GF-D8 (cell line): ENCODE data around the gene PIGU.
"Not testable (repeated sequence)": the region's sequence is repeated elsewhere in the genome, so short reads cannot be mapped to it uniquely, and the experiment has no call there.

ENCODE experiments used
- DNase-seq: peaks from one replicate; lab custom pipeline; 2025; lab: John Stamatoyannopoulos, UW

Gene PIGU

GRCh38 chr20:34621383-34622367 is 55.2 kb downstream of the PIGU start:
- no peak for DNase-seq

DNA sequence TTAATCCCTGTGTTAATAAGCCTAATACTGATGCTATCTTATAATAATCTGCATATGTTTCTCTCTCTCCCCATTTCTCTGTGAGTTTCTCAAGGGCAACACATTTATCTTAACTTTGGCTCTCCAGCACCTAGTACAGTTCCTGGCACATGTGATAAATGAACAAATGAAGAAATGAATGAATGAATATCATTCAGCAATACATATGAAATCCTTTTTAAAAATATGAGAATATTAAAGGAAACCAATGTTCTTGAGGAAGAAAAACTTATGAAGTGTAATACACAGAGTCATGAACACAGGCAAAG is 55.9 kb downstream of the PIGU start:
- no peak for DNase-seq

GRCh38 chr20:34618676-34619075 is 58.2 kb downstream of the PIGU start:
- peak; percentile 23 for DNase-seq

GRCh38 chr20:34616913-34617312 is 60.0 kb downstream of the PIGU start:
- not testable (repeated sequence) for DNase-seq

GRCh38 chr20:34615477-34615876 is 61.4 kb downstream of the PIGU start:
- no peak for DNase-seq

GRCh38 chr20:34611976-34612375 is 64.9 kb downstream of the PIGU start:
- DNase-seq, result not testable (repeated sequence)

DNA sequence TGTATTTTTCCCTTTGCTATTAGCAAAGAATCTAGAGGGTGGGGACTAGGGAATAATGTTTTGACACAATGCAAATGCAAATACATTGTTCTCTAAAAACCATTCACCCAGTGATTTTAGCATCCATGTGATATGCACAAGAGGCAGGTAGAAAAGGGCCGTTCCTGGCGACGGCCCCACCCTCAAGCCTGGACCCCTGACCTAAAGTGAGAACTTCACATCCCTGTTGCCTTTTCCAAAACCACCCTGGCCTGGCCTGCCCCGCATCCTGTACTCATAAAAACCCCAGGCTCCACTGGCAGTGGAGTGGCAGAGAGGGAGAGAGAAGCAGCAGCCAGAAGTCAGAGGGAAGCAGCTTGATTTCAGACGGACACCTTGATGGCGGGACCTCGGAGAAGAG is 69.8 kb downstream of the PIGU start:
- DNase-seq, result no peak

- DNase-seq, result no peak
Measured at GRCh38 chr20:34604980-34605788, 71.7 kb downstream of the PIGU start.

DNA sequence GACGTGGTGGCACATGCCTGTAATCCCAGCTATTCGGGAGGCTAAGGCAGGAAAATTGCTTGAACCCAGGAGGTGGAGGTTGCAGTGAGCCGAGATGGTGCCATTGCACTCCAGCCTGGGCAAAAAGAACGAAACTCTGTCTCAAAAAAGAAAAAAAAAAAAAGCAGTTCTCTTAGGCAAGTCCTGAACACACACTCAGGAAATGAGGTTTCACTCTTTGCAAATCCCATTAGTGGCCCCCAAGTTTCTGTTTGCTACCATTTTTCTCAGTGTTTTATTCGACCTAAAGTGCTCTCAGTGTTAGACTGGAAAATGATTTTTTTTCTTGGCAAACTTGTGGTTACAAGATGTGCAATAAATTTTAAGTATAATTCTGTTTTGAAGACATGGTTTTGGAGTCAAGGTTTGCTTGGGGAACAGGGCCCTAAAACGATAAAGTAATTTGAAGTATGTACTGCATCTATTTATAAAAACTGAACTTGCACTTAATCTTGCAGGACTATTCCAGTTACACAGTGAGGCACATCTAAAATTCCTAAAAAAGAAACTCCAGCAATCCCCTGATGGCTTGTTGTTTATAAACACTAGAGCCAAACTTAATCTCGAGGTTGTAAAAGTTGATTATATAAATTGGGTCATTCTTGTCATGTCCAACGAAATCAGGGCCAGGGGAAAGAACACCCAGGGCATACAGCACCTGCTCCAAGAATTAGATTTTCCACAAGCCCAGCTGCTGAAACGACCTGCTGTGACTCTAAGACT is 75.8 kb downstream of the PIGU start:
- DNase-seq, result no peak

GRCh38 chr20:34595377-34596184 is 81.3 kb downstream of the PIGU start:
- DNase-seq, result no peak

- no peak for DNase-seq
Measured at GRCh38 chr20:34586488-34587163, 90.3 kb downstream of the PIGU start.

DNA sequence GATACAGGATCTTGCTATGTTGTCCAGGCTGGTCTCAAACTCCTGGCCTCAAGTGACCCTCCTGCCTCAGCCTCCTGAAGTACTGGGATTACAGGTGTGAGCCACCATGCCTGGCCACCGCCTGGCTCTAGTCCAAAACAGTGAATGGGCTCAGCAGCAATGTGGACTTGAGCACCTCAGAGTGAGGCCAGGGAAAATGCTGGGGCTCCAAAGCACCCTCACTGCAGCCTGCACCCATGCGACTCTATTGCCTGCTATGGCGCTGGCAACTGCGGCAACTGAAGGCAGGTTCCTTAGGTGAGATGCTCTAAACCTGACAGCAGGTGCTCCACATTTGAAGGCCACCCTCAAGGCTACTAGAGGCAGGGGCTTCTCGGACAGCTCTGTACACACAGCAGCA is 91.9 kb downstream of the PIGU start:
- no peak for DNase-seq

- no peak for DNase-seq
Measured at GRCh38 chr20:34583544-34583943, 93.3 kb downstream of the PIGU start.

DNA sequence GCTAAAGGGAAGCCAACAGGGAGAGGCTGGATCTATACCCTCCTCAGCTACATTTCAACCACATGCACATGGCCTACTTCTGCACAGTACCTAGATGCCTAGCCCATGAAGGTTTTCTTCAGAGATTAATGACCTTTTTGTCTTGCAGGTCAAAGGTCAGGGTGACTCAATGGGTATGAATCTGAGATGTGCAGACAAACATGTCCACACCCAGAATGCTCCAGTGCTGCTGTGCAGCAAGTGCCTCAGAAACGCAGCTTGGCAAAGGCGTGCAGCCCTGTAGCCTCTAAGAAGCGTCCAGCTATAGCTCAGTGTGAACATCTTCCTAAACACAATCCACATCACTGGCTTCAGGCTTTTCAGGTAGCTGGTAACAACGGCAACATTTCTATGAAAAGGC is 94.0 kb downstream of the PIGU start:
- DNase-seq, result no peak

- no peak for DNase-seq
Measured at GRCh38 chr20:34582221-34582620, 94.7 kb downstream of the PIGU start.

- no peak for DNase-seq
Measured at GRCh38 chr20:34581341-34582184, 95.3 kb downstream of the PIGU start.

GRCh38 chr20:34579979-34580940 is 96.6 kb downstream of the PIGU start:
- no peak for DNase-seq

DNA sequence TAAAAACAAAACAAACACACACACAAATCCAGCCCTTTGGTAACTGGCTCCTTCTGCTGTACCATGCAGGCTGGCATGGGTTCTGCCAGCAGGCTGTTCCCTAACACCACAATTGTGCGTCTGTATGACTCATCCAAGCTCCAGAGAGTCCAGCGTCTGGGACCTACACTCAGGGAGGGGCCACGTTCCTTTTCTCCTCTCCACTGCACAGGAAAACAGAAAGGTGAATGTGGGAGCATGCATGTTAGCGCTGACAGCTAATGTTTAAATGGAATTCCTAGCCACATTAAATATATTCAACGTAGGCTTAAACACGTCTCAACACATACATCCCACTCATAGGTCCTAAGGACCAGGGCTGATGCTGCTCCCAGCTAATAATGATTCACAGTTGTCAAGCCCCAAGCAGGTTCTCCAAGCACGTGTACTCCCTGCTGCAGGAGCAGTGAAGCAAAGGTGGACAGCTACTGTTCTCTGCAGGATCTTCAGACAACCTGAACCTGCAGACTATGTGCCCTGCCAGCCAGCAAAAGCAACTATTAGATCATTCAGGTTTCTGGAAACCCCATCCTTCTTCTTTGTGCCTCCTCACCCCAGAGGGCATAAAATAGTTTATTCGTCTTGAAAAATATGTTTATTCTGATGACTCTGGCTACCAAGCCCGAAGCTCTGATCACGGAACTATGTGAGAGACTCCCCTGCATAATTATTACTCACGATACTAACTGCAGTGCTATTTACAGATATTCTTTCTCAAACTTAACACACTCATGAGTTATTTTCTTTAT is 97.5 kb downstream of the PIGU start:
- no peak for DNase-seq
